Choroid plexus epithelial cell (primary cell): Measurements from ENCODE around the gene WDR53.
"Not testable (repeated sequence)": the region's sequence is repeated elsewhere in the genome, so short reads cannot be mapped to it uniquely, and the experiment has no call there.

ENCODE experiments used
- DNase-seq: peaks from one replicate; pipeline ENCODE4 v3.0.0-alpha.2; 2010; ENCODE audit warnings: low read depth
- H3K4me3 ChIP-seq: 2 replicates; pipeline ENCODE4 v1.5.1; 2011; ENCODE audit warnings: low read depth, mild to moderate bottlenecking, control low read depth, low read length, moderate library complexity
- TF ChIP-seq, protein P1 (sequence below): conservative IDR thresholded peaks from 2 replicates; pipeline ENCODE4 v1.5.1; 2011; ENCODE audit warnings: low read depth, mild to moderate bottlenecking, control low read depth, inconsistent platforms, low read length, moderate library complexity

WDR53 gene

DNA sequence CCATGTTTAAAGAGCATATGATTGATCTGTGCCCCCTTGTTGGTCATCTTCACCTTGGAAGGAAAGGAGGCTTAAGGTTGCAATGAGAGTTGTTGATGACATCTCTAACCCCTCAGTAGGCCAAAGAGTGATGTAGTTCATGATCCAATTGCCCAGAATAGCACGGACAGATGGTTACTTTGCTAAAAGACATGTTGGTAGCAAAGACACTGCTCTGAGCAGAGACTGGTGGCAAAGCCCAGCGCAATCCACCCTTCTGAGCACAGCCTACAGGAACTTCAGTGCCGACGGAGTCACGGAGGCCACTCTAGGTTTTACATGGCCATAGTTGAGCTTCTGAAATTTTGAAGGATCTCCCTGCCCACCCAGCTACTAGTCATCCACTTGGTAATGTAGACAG lies 21.9 kb upstream of the WDR53 start:
- H3K4me3 ChIP-seq: no peak overlapping the region
- DNase-seq: no peak
- TF ChIP-seq, protein P1, sequence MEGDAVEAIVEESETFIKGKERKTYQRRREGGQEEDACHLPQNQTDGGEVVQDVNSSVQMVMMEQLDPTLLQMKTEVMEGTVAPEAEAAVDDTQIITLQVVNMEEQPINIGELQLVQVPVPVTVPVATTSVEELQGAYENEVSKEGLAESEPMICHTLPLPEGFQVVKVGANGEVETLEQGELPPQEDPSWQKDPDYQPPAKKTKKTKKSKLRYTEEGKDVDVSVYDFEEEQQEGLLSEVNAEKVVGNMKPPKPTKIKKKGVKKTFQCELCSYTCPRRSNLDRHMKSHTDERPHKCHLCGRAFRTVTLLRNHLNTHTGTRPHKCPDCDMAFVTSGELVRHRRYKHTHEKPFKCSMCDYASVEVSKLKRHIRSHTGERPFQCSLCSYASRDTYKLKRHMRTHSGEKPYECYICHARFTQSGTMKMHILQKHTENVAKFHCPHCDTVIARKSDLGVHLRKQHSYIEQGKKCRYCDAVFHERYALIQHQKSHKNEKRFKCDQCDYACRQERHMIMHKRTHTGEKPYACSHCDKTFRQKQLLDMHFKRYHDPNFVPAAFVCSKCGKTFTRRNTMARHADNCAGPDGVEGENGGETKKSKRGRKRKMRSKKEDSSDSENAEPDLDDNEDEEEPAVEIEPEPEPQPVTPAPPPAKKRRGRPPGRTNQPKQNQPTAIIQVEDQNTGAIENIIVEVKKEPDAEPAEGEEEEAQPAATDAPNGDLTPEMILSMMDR: no peak

DNA sequence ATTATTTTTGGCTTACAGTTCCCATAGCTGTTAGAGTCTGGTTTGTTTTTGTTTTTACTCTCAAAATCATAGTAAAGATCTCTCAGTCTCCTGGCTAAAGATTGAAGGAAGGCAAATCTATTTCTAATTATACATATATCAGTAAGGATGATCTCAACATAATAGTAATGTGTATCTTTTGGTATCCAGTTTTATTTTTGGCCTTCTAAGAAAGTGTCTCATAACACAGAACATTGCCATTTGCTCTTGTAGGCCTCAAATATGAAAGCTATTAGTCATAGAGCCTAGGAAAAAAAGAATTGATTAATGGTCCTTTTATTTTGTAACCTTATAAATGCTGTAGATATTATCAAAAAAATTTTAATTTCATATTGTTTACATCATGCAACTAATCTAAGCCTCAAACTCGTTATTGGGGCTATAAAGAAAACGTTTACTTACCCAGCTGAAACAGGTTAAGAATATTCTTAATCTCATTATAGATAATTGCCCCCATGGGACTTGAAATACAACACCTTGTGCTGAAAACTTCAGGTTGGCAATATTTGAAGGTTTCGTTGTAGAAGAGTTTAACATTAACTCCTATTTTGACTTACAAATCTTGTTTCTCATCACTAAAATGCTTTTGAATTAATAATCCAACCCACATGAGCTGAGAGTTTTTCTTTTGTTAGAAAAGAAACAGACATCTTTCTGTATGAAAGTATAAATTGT lies 16.8 kb upstream of the WDR53 start:
- DNase-seq: peak; percentile 13
- no peak overlapping the region for H3K4me3 ChIP-seq
- TF ChIP-seq, protein P1: no peak

DNA sequence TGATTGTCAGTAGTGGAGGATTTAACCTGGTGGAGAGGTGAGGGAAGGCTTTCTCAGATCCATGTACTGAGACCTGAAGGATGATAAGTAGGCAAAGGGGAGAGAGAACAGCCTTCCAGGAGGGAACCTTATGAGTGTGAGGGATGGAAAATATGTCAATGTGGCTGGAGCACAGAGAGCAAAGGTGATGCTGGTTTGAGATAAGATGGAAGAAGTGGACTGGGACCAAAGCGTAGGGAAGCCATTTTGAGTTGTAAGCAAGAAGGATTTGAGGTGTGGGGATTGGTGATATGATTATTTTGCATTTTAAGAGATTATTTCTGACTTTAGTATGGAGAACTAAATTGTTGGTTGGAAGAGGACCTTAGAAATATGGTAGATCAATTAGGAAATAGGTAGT lies 4.0 kb upstream of the WDR53 start:
- TF ChIP-seq, protein P1: no peak
- DNase-seq: no peak
- no peak overlapping the region for H3K4me3 ChIP-seq

DNA sequence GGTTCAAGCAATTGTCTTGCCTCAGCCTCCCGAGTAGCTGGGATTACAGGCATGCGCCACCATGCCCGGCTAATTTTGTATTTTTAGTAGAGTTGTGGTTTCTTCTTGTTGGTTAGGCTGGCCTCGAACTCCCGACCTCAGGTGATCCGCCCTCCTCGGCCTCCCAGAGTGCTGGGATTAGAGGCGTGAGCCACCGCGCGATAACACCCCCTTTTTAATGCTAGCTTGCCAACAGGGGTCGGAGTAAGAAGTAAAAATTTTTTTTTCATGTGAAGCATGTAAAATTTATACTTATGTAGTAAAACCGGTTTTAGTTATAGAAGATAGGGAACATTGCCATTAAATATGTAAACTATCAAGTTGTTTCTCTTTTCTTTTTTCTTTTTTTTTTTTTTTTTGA lies 2.0 kb upstream of the WDR53 start:
- not testable (repeated sequence) for H3K4me3 ChIP-seq, DNase-seq

DNA sequence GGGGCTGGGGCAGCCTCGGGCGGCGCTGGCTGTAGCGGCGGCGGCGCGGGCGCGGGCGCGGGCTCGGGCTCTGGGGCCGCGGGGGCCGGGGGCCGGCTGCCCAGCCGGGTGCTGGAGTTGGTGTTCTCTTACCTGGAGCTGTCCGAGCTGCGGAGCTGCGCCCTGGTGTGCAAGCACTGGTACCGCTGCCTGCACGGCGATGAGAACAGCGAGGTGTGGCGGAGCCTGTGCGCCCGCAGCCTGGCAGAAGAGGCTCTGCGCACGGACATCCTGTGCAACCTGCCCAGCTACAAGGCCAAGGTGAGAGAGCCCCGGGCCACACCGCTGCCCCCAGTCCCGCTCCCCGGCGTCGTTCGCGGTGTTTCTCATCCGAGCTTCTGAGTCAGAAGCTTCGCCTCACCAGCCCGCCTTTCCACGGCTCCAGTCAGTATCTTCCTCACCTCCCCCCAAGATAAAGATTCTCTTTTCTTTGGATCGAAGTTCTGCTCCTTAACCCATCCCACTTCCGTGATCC lies 706 bp upstream of the WDR53 start:
- peak overlapping the region; percentile 98 for H3K4me3 ChIP-seq
- peak; percentile 35 for DNase-seq
- TF ChIP-seq, protein P1: no peak

DNA sequence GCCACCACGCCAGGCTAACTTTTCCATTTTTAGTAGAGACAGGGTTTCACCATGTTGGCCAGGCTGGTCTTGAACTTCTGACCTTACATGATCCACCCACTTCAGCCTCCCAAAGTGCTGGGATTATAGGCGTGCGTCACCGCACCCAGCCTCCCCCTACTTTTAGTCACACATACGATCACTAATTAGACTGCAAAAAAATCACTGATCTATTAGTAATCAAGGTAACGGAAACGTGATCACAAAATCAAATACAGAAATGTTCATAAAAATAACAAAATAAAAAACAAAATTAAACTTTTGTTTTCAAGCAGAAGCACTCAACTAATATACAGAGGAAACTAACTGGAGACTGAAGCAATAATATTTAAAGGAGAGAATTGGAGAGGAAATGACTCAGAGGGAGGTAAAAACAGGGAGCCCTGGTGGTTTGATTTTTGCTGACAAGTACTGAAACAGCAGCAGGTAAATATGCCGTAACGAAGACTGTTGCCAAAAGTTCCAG lies 4.6 kb downstream of the WDR53 start:
- H3K4me3 ChIP-seq: no peak overlapping the region
- DNase-seq: peak; percentile 66
- TF ChIP-seq, protein P1: no peak

DNA sequence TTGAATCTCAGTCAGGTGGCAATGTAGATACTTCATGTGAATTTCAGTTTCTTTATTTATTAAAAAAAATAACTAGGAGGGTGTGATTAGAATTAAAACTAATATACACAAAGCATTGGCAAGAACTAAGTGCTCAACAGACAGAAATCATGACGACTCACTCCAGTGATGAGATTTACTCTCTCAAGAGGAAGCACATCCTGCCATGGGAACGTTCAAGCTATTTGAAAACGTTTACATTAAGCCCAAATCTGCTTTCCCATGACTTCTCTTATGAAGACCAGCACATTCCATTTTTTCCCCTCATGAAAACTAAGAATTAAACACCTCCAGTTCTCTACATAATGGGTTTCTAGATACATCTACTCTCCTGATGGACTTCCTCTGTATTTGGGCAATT lies 8.5 kb downstream of the WDR53 start:
- TF ChIP-seq, protein P1: no peak
- no peak for DNase-seq
- H3K4me3 ChIP-seq: no peak overlapping the region
